HG03378 (cell line): Measurements from ENCODE around the gene TAC1.
"Not testable (repeated sequence)": the region's sequence is repeated elsewhere in the genome, so short reads cannot be mapped to it uniquely, and the experiment has no call there.

Experiments used
- ATAC-seq: cut with Tn5 transposase; IDR thresholded peaks from one replicate; pipeline ENCODE4 v1.9.1; 2021; ENCODE audit warnings: mild to moderate bottlenecking, moderate library complexity; ENCODE audit not compliant: unreplicated experiment

Gene TAC1, protein sequence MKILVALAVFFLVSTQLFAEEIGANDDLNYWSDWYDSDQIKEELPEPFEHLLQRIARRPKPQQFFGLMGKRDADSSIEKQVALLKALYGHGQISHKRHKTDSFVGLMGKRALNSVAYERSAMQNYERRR

DNA sequence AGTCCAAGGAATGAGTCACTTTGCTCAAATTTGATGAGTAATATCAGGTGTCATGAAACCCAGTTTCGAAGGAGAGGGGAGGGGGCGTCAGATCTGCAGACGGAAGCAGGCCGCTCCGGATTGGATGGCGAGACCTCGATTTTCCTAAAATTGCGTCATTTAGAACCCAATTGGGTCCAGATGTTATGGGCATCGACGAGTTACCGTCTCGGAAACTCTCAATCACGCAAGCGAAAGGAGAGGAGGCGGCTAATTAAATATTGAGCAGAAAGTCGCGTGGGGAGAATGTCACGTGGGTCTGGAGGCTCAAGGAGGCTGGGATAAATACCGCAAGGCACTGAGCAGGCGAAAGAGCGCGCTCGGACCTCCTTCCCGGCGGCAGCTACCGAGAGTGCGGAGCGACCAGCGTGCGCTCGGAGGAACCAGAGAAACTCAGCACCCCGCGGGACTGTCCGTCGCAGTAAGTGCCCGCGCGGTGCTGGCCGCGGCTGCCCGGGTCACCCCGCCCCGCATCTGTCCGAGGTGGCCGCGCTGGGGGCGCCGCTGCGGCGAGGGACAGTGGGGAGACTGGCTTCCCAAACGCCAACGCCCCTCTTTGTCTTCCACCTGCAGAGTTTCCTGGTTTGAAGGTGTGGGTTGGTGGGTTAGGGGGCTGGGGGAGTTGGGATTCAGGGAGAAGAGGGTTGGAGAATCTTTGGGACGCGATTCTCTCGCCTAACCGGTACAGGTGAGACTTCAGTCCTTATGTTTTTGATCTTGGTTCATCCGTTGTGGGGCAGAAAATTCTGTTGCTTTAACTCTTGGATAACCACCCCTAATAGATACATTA lies at the start of gene TAC1:
TAC1 (plus strand) TSS at position 351 of the 829 bp plus-strand sequence. CDS start 527 bp downstream, outside the sequence.
- ATAC-seq: no peak

GRCh38 chr7:97685952-97686351 lies 45.9 kb upstream of the TAC1 start:
- no peak for ATAC-seq

DNA sequence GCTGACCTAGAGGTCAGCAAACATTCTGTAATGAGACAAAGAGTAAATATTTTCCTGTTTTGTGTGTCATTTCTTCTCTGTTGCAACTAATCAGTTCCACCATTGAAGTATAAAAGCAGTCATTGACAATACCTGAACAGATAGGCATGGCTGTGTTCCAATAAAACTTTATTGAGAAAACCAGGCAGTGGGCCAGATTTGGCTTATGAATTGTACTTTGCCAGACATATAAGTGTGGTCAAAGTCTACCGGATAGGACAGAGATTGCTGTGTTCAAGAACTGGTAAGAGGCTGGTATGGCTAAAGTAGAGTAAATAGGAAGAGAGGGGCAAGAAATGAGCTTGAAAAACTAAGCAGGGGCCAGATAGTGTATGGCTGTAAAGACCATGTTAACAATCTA lies 38.3 kb upstream of the TAC1 start:
- no peak for ATAC-seq

DNA sequence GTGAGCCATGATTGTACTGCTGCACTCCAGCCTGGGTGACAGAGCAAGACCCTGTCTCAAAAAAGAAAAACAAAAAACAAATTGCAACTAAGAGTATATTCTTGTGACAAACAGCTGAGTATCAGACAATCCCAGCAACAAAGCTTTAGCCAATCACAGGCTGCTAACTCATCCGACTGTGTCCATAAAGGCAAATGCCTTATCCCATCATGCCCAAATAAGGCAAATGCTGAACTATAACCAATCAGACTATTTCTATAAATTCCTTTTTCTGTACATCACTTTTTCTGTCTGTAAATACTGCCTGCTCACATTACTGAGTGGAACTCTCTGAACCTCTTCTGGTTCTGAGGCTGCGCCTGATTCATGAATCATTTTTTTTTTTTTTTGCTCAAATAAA lies 37.5 kb upstream of the TAC1 start:
- ATAC-seq: no peak

DNA sequence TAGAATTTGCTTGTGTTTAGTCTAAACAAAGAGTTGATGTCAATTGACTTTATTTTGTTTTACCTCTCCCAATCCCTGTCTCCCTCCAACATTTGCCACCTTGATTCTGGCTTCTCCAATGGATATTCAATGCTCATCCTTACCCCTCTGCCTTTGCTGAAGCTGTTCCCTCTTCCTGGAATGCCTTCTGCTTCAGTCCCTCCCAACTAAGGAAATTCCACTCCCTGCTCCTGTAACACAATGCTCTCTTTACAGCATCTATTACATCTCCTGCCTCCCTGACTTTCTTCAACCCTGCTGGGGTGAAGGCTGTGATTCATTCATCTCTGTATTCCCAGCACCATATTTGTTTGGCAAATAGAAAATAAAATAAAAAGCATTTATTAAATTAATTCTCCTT lies 34.5 kb upstream of the TAC1 start:
- no peak for ATAC-seq

GRCh38 chr7:97722386-97722785 lies 9.5 kb upstream of the TAC1 start:
- no peak for ATAC-seq

DNA sequence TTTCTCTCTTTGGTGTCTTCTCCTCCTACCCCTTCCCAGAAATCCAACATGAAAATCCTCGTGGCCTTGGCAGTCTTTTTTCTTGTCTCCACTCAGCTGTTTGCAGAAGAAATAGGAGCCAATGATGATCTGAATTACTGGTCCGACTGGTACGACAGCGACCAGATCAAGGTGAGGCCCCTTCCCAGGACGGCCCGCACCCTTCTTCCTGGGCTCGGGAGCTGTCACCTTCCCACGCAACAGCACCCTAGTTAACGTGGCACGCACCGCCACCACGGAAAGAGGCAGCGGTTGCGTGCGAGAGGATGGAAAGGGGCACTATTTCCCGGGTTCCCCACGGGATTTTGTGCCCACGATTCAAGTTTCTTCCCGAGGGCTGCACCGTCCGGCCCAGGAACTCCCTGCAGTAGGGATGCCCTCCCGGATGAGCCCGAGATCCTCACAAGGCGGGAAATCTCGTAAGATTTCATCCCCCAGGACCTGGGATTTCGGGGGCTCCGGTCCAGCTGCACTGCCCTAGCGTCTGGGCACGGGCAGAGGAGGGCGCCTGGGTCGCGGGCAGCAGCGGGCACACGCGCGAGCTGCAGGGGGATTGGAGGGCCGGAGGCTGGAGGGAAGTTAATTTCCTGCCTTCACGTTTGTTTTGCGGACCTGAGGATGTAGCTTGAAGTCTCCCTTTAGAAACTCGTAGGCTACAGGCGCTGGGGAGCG lies 834 bp downstream of the TAC1 start:
- ATAC-seq: no peak

DNA sequence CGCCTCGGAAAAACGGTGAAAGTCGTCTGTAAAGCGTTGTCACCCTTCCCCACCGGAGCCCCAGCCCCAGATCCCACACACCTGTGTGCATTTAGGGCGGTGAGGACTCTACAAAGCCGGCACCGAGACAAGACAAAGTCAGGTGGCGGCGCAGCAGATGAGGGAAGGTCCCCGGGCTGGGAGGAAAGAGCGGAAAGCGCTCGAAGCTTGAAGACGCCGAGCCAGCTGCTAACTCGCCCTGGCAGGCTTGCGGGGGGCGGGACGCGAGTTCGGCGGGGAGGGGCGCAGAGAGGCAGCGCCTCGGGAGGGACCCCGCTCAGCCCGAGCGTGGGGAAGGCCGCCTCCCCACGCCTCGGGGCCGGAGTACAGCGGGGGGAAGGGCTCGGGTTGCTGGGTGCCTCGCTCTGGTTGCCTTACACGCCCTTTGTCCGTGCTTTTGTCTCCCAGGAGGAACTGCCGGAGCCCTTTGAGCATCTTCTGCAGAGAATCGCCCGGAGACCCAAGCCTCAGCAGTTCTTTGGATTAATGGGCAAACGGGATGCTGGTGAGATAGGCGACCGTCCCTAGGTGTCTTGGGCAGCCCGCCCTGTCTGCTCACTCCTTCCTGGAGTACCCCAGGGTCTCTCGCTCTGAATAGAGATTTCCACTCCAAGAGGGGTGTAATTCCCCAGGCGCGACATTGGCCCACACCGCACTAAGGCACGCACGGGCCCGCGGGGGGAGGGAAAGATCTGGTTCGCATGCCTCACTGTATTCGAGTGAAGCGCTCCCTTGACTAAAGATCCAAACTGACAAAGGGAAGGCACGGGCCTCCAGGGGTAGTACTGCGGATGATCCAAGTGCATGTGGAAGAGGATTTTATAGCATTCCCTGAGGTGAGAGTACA lies 1.6 kb downstream of the TAC1 start:
- no peak for ATAC-seq

- no peak for ATAC-seq
These were observed 2.4 kb downstream of the TAC1 start for GRCh38 chr7:97734255-97734654.

DNA sequence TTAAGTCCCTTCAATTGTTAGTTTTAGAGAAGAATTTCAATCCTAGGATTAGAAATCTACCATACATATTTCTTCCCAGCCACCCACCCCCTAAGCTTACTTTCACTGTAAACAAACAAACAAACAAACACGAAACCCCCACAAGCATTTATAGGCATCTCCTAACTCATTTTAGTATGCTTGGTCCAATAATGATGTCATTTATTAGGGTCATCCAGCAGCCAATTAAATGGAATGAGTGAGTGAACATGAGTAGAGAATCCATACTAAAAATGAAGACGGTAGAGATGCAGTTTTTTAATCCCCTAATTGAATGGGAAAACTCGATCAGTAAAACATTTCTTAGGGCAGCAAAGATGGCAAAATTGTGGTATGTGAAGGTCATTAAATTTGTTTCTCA lies 3.2 kb downstream of the TAC1 start:
- ATAC-seq: no peak

DNA sequence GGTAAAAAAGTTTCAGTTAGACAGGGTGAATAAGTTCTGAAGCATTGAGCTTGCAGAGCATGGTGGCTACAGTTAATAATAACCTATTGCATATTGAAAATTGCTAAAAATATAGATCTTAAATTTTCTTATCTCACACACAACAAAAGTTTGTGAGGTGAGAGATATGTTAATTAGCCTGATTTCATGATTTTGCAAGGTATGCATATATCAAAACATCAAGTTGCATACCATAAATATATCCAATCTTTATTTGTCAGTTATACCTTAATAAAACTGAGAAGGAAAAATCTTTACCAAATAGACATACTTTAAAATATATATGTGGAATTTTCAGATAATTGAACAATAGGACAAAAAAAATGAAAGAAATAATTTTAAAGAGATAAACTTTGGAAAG lies 16.6 kb downstream of the TAC1 start:
- ATAC-seq: no peak

- ATAC-seq: no peak
These were observed 19.7 kb downstream of the TAC1 start for GRCh38 chr7:97751566-97751965.

- ATAC-seq: no peak
These were observed 20.3 kb downstream of the TAC1 start for GRCh38 chr7:97752215-97752614.

DNA sequence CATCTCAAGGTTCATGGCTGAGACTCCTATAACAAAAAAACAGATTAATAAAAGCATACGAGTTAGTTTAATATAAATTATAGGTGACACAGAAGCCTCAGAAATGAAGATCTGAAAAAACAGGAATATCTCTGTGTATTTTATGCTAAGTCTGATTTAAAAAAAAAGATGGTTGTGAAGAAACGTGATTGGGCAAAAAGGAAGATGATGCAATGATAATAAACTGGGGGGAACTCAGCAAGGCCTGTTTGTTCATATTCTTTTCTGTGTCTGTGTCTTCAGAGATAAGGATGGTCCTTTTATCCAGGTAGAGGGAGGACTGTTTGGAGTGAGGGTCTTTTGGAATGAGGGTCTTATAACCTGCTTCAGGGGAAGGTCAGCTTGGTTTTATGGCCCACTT lies 25.9 kb downstream of the TAC1 start:
- ATAC-seq: no peak

DNA sequence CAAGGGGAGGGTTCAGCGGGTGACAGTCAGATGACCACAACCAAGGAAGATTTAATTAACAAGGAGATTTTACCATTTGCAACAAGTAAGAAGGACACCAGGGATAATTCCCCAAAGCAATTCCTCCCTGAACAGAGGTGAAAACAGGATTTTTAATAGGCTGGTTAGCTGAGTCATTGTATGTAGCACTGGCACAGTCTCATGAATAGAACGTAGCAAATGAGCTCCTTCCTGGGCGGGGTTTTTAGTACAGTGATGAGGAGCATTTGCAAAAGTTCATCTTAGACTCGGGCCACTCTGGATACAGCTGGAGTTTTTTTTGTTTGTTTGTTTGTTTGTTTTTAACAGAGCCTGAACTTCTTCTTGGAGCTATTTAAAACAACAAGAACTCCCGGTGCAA lies 39.0 kb downstream of the TAC1 start:
- no peak for ATAC-seq

DNA sequence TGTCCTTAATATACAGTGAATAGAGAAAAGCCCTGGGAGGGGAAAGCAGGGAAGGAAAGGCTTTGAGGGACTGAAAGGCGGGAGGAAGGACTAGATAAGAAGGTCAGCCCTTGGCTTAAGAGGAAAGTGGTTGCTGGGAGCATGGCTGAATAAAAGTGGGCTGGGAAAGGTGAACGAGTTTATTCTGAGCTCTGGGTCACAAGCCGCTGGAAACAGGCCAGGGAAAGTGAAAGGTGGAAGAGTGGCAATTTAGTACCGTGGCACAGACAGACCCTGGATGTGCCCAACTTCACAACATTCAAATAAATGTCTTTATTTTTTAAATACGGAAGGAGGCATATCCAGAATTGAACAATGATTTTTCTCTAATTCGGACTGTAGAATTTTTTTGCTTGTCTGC lies 39.7 kb downstream of the TAC1 start:
- no peak for ATAC-seq

GRCh38 chr7:97772045-97772901 lies 40.4 kb downstream of the TAC1 start:
- ATAC-seq: no peak

- ATAC-seq: not testable (repeated sequence)
These were observed 54.5 kb downstream of the TAC1 start for GRCh38 chr7:97786398-97786797.
